K562 (cell line): ENCODE data around the gene PRKG2. TPM values are rescaled to one million over a fixed set of nuclear protein-coding genes. Genes with fewer than 3 reads are reported as not detected.

Source experiments
- ATAC-seq: fragments of 200-7000 bp; cut with Tn5 transposase; 3 replicates; pipeline ENCODE4 v1.9.1; 2020; ENCODE audit warnings: moderate library complexity
- BruUV-seq: library from RNA; stranded (reverse); fragments of 400-500 nt; replicated peaks from 2 replicates; lab custom pipeline; 2021; lab: Mats Ljungman, UMichigan
- CTCF ChIA-PET: fragments of 300-600 bp; formaldehyde crosslinking; extraction: SDS; loops from one replicate; lab custom pipeline; 2021; ENCODE audit warnings: low intra/inter-chr PET ratio; lab: Yijun Ruan, JAX
- POLR2A ChIA-PET: fragments of 300-600, 350-650 bp; sonication (Branson Sonifier 250); formaldehyde crosslinking; extraction: SDS; loops from one replicate; lab custom pipeline; 2021; ENCODE audit warnings: antibody characterized with exemption, inconsistent platforms; lab: Yijun Ruan, JAX
- DNase-seq, 4 experiments: peaks; one replicate each; pipeline versions ENCODE4 v3.0.0 to v3.0.0-alpha.2; 2011 to 2018; ENCODE audit warnings: low spot score in 3 of 4, mixed read lengths in 3 of 4; ENCODE audit errors: extremely low read depth in 1 of 4
- FAIRE-seq: peaks from 2 replicates; lab custom pipeline; 2011; peaks lifted over from hg19 to GRCh38; lab: Jason Lieb, UNC
- H2AFZ ChIP-seq: 2 replicates; pipeline ENCODE4 v1.6.0; 2011; ENCODE audit warnings: low read depth, low read length, control low read depth, inconsistent platforms
- H3K27ac ChIP-seq: fragments of 200-600 bp; 3 replicates; pipeline ENCODE4 v1.8.0; 2011; ENCODE audit warnings: low read depth, mild to moderate bottlenecking, control low read depth, inconsistent platforms, low read length, moderate library complexity, mixed read lengths; ENCODE audit errors: extremely low read depth
- H3K27me3 ChIP-seq, 2 experiments: fragments of 300-600 bp in 1 of 2; 2 replicates in 1 of 2; 3 replicates in 1 of 2; pipeline versions ENCODE4 v1.6.0 to v1.8.0; 2011; ENCODE audit warnings: inconsistent platforms in 2 of 2, low read length in 2 of 2, mild to moderate bottlenecking in 1 of 2, mixed read lengths in 1 of 2, moderate library complexity in 1 of 2; ENCODE audit not compliant: control insufficient read depth in 2 of 2, insufficient read depth in 2 of 2
- H3K36me3 ChIP-seq: fragments of 300-600 bp; 3 replicates; pipeline ENCODE4 v1.8.0; 2011; ENCODE audit warnings: mild to moderate bottlenecking, low read length, inconsistent platforms; ENCODE audit not compliant: control insufficient read depth, insufficient read depth
- H3K4me1 ChIP-seq, 2 experiments: fragments of 200-600 bp in 1 of 2; replicated peaks in 1 of 2; 2 replicates in 1 of 2; 3 replicates in 1 of 2; pipeline versions ENCODE4 v1.5.1 to v1.8.0; 2011; ENCODE audit warnings: inconsistent platforms in 2 of 2, low read length in 2 of 2, mild to moderate bottlenecking in 1 of 2, mixed read lengths in 1 of 2, moderate library complexity in 1 of 2; ENCODE audit not compliant: control insufficient read depth in 2 of 2, insufficient read depth in 2 of 2
- H3K4me2 ChIP-seq: 2 replicates; pipeline ENCODE4 v1.6.1; 2011; ENCODE audit warnings: low read length, control low read depth, inconsistent platforms, mixed read lengths; ENCODE audit not compliant: insufficient read depth
- H3K4me3 ChIP-seq: fragments of 200-600 bp; sonication (generic), shearing (Covaris generic); 2 replicates; pipeline ENCODE4 v1.5.1; 2016; ENCODE audit warnings: control low read depth, inconsistent platforms
- H3K79me2 ChIP-seq: fragments of 200-600 bp; 3 replicates; pipeline ENCODE4 v1.8.0; 2011; ENCODE audit warnings: low read length, inconsistent platforms; ENCODE audit not compliant: control insufficient read depth, insufficient read depth
- H3K9ac ChIP-seq, 2 experiments: 2 replicates each; pipeline versions ENCODE4 v1.6.0 to v1.6.1; 2011; ENCODE audit warnings: low read depth in 2 of 2, low read length in 2 of 2, control low read depth in 1 of 2, inconsistent platforms in 1 of 2, mild to moderate bottlenecking in 1 of 2, mixed read lengths in 1 of 2; ENCODE audit not compliant: insufficient read depth in 1 of 2
- H3K9me1 ChIP-seq: one replicate; pipeline ENCODE4 v1.6.0; 2011; ENCODE audit warnings: inconsistent platforms, mild to moderate bottlenecking, low read length, moderate library complexity; ENCODE audit not compliant: control insufficient read depth, insufficient read depth
- H3K9me3 ChIP-seq: replicated peaks from 2 replicates; pipeline ENCODE4 v1.5.1; 2011; ENCODE audit warnings: low read depth, low read length, inconsistent platforms; ENCODE audit not compliant: control insufficient read depth, insufficient read depth
- H4K20me1 ChIP-seq: replicated peaks from 2 replicates; pipeline ENCODE4 v1.6.1; 2011; ENCODE audit warnings: low read length, inconsistent platforms, mixed read lengths; ENCODE audit not compliant: control insufficient read depth, insufficient read depth
- BCOR ChIP-seq: fragments of 450-650 bp; IDR thresholded peaks from 2 replicates; pipeline ENCODE4 v1.6.1; 2016
- CAMTA2 ChIP-seq: fragments of 250-450 bp; sonication (Bioruptor Pico); conservative IDR thresholded peaks from 2 replicates; pipeline ENCODE4 v1.5.1; 2022
- CBFA2T3 ChIP-seq: fragments of 450-650 bp; IDR thresholded peaks from 2 replicates; pipeline ENCODE4 v1.6.1; 2017
- DIDO1 ChIP-seq: fragments of 450-650 bp; IDR thresholded peaks from 2 replicates; pipeline ENCODE4 v1.6.1; 2016; ENCODE audit warnings: low read depth, missing biosample characterization, missing genetic modification characterization
- MECOM ChIP-seq: fragments of 250-450 bp; sonication (Bioruptor Pico); IDR thresholded peaks from 2 replicates; pipeline ENCODE4 v1.8.0; 2022; ENCODE audit warnings: inconsistent platforms
- NRF1 ChIP-seq, 2 experiments: fragments of 450-650 bp; IDR thresholded peaks in 1 of 2; conservative IDR thresholded peaks in 1 of 2; 2 replicates each; pipeline ENCODE4 v1.6.1; 2014; ENCODE audit warnings: mild to moderate bottlenecking in 2 of 2
- OTX1 ChIP-seq: fragments of 450-650 bp; formaldehyde crosslinking; IDR thresholded peaks from 2 replicates; pipeline ENCODE4 v1.4.0; 2022; ENCODE audit warnings: mild to moderate bottlenecking
- PHF21A ChIP-seq: fragments of 450-650 bp; IDR thresholded peaks from 2 replicates; pipeline ENCODE4 v1.6.1; 2017; ENCODE audit warnings: low read depth, borderline replicate concordance
- PRPF4 ChIP-seq: fragments of 200-400 bp; formaldehyde crosslinking; IDR thresholded peaks from one replicate; pipeline ENCODE4 v1.6.1; 2017; ENCODE audit warnings: low read length, low read depth, mild to moderate bottlenecking; ENCODE audit not compliant: insufficient read depth, poor library complexity, severe bottlenecking
- SMAD1 ChIP-seq: fragments of 150-350 bp; IDR thresholded peaks from 2 replicates; pipeline ENCODE4 v1.6.1; 2014; ENCODE audit warnings: low read length, low read depth; ENCODE audit not compliant: partially characterized antibody
- SNRNP70 ChIP-seq: fragments of 200-400 bp; formaldehyde crosslinking; optimal IDR thresholded peaks from 2 replicates; pipeline ENCODE3; 2017; ENCODE audit warnings: low read depth, low read length
- ZBTB7A ChIP-seq: IDR thresholded peaks from 2 replicates; pipeline ENCODE4 v1.6.1; 2011; ENCODE audit warnings: low read depth, mild to moderate bottlenecking, low read length, moderate library complexity, borderline replicate concordance; ENCODE audit not compliant: control insufficient read depth
- ZNF134 ChIP-seq: fragments of 250-450 bp; sonication (Bioruptor Pico); conservative IDR thresholded peaks from 2 replicates; pipeline ENCODE4 v1.4.0; 2020
- ZNF347 ChIP-seq: fragments of 450-650 bp; formaldehyde crosslinking; IDR thresholded peaks from 2 replicates; pipeline ENCODE4 v1.4.0; 2020; ENCODE audit warnings: low read depth, mild to moderate bottlenecking, moderate library complexity
- ZNF79 ChIP-seq: fragments of 250-450 bp; sonication (Bioruptor Pico); IDR thresholded peaks from 2 replicates; pipeline ENCODE4 v1.4.0; 2020; ENCODE audit warnings: low read depth, mild to moderate bottlenecking, moderate library complexity
- in situ Hi-C: fragments of 300-500 bp; cut with MboI; formaldehyde crosslinking; loops from 4 replicates; pipeline ENCODE4 v1.15.0; 2018; ENCODE audit warnings: inconsistent platforms, mixed read lengths
- intact Hi-C: fragments of 100-400 bp; cut with micrococcal nuclease; formaldehyde crosslinking; loops from 2 replicates; pipeline ENCODE4 v1.14.2; 2022
- polyA plus RNA-seq, 8 experiments: library from polyadenylated mRNA; depleted of rRNA in 4 of 8; stranded (reverse) in 5 of 8; unstranded in 3 of 8; fragments of >200 nt; fragmentation: Nextera tagmentation in 2 of 8; fragmentation: Illumina TruSeq in 1 of 8; extraction: Ambion mirVana in 2 of 8; extraction: Trizol in 1 of 8; gene quantifications; 2 replicates each; pipeline versions ENCODE4 v1.2.1 to v1.2.3, GENCODE V29; 2011 to 2014; ENCODE audit warnings: inconsistent platforms in 1 of 8, missing spikeins in 1 of 8
- total RNA-seq, 7 experiments: library from RNA; depleted of rRNA in 6 of 7; stranded (reverse); fragments of >200 nt in 6 of 7; fragmentation: Illumina TruSeq in 2 of 7; extraction: Trizol in 2 of 7; gene quantifications; 2 replicates each; pipeline versions ENCODE4 v1.2.1 to v1.2.3, GENCODE V29; 2011 to 2021; ENCODE audit warnings: low replicate concordance in 1 of 7
- TF ChIP-seq, protein P1 (sequence below): sonication (generic); formaldehyde crosslinking; IDR thresholded peaks from 2 replicates; pipeline ENCODE4 v1.9.0; 2022; ENCODE audit warnings: mild to moderate bottlenecking, missing genetic modification reagents
- TF ChIP-seq, protein P2 (sequence below), 2 experiments: fragments of 200-800 bp in 1 of 2; sonication (Bioruptor generic) in 1 of 2; sonication (generic) in 1 of 2; formaldehyde crosslinking in 1 of 2; IDR thresholded peaks in 1 of 2; conservative IDR thresholded peaks in 1 of 2; 2 replicates each; pipeline versions ENCODE4 v1.5.0 to v1.6.1; 2016 to 2020; ENCODE audit warnings: missing compliant biosample characterization in 1 of 2, missing genetic modification characterization in 1 of 2, missing genetic modification reagents in 1 of 2

Gene PRKG2
- total and polyA plus RNA-seq, 9 of the 15 experiments (the other 6 are each of a cell fraction or from before 2014, with no cell fraction given), result 0.01 to 0.68 (median 0.34) TPM

GRCh38 chr4:81258841-81259550 is 44.0 kb upstream of the PRKG2 start:
- FAIRE-seq, result no peak
- in situ Hi-C loops, result no loop called here
- intact Hi-C loops, result no loop called here
- ChIA-PET POLR2A (interaction anchor here (0.6 kb wide), 1 partner anchor 32 kb away, joined by 3 read pairs; no protein-coding TSS in a partner anchor), CTCF (no interaction called here)
- Histone ChIP-seq H3K27me3 (no peaks in the 10 kb centered on the region), H3K27ac (no peak overlapping the region), H3K9me3 (no peaks in the 10 kb centered on the region), H3K36me3 (no peaks in the 10 kb centered on the region), H3K9me1 (no peaks in the 10 kb centered on the region), H3K9ac (no peak overlapping the region), H3K4me1 (no peaks in the 10 kb centered on the region), H4K20me1 (no peaks in the 10 kb centered on the region), H3K79me2 (no peaks in the 10 kb centered on the region), H3K4me2 (no peak overlapping the region), H2AFZ (no peak overlapping the region), H3K4me3 (no peak overlapping the region)
- BruUV-seq, result no TSS peak
- TF ChIP-seq MECOM (no peak), SNRNP70 (no peak), ZNF79 (CRISPR knock-in tag) (no peak), CBFA2T3 (no peak), ZNF134 (no peak), NRF1 (conservative IDR thresholded peaks at IDR 0.05 in 1 of 2, IDR thresholded peaks at IDR 0.05 in 1 of 2) (no peak), OTX1 (no peak), SMAD1 (no peak), ZBTB7A (no peak), ZNF347 (no peak), PHF21A (no peak), CAMTA2 (CRISPR knock-in tag) (no peak), DIDO1 (tag) (no peak), BCOR (no peak), PRPF4 (no peak)
- TF ChIP-seq, protein P1, sequence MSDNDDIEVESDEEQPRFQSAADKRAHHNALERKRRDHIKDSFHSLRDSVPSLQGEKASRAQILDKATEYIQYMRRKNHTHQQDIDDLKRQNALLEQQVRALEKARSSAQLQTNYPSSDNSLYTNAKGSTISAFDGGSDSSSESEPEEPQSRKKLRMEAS (CRISPR knock-in tag), result no peak
- TF ChIP-seq, protein P2, sequence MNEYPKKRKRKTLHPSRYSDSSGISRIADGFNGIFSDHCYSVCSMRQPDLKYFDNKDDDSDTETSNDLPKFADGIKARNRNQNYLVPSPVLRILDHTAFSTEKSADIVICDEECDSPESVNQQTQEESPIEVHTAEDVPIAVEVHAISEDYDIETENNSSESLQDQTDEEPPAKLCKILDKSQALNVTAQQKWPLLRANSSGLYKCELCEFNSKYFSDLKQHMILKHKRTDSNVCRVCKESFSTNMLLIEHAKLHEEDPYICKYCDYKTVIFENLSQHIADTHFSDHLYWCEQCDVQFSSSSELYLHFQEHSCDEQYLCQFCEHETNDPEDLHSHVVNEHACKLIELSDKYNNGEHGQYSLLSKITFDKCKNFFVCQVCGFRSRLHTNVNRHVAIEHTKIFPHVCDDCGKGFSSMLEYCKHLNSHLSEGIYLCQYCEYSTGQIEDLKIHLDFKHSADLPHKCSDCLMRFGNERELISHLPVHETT (CRISPR knock-in tag; conservative IDR thresholded peaks at IDR 0.05 in 1 of 2, IDR thresholded peaks at IDR 0.05 in 1 of 2), result no peak
- ATAC-seq, result no peak
- DNase-seq, result no peak
